ENCODE data around the gene UBE2G2.

UBE2G2 gene

DNA sequence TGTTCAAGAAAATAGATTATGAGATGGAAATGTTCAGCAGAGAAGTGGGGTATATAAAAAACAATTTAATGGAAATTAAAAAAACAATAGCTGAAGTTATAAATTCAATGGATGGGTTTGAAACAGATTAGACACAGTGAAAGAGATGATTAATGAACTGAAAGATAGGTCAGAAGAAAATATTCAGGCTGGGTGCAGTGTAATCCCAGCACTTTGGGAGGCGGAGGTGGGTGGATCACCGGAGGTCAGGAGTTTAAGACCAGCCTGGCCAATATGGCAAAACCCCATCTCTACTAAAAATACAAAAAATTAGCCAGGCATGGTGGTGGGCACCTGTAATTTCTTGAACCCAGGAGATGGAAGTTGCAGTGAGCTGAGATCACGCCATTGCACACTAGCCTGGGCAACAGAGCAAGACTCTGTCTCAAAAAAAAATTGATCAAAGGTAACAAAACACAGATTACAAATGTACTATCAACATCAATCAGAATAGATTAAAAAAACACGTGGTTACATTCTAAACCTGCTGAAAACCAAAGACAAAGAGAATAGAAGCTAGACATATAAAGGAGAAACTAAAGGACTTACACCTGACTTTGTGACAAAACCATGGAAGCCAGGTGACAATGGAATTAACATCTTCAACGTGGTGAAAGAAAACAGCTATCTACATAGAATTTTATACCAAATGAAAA lies 21.0 kb upstream of the UBE2G2 start:
- peaks cover 8% of the 10 kb centered on the region for H3K36me3 Mint-ChIP-seq
- H3K4me3 Mint-ChIP-seq = no peak overlapping the region
- peak overlapping the region; percentile 35 for H3K27ac Mint-ChIP-seq
- H3K9me3 Mint-ChIP-seq = peaks cover 11% of the 10 kb centered on the region
- H3K27me3 Mint-ChIP-seq = no peaks in the 10 kb centered on the region
- H3K4me1 Mint-ChIP-seq = peaks cover 7% of the 10 kb centered on the region

DNA sequence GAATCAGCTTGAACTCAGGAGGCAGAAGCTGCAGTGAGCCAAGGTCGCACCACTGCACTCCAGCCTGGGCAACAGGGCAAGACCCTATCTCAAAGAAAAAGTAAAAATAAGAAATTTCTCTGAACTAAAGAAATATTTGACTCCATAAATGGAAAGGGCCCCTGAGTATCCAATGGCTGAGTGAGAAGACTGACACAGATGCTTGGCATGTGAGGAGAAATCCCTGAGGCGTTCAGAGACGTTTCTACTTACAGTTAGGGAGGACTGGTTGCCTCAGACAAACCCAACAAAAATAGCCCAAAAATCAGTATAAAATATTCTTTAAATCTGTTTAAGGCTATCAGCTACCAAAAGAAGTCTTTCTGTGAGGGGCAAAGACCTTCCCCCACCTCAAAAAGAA lies 19.2 kb upstream of the UBE2G2 start:
- no peak overlapping the region for H3K4me3 Mint-ChIP-seq
- H3K27me3 Mint-ChIP-seq = no peaks in the 10 kb centered on the region
- H3K4me1 Mint-ChIP-seq = peaks cover 19% of the 10 kb centered on the region
- H3K27ac Mint-ChIP-seq = no peak overlapping the region
- H3K9me3 Mint-ChIP-seq = peaks cover 11% of the 10 kb centered on the region
- H3K36me3 Mint-ChIP-seq = peaks cover 6% of the 10 kb centered on the region

DNA sequence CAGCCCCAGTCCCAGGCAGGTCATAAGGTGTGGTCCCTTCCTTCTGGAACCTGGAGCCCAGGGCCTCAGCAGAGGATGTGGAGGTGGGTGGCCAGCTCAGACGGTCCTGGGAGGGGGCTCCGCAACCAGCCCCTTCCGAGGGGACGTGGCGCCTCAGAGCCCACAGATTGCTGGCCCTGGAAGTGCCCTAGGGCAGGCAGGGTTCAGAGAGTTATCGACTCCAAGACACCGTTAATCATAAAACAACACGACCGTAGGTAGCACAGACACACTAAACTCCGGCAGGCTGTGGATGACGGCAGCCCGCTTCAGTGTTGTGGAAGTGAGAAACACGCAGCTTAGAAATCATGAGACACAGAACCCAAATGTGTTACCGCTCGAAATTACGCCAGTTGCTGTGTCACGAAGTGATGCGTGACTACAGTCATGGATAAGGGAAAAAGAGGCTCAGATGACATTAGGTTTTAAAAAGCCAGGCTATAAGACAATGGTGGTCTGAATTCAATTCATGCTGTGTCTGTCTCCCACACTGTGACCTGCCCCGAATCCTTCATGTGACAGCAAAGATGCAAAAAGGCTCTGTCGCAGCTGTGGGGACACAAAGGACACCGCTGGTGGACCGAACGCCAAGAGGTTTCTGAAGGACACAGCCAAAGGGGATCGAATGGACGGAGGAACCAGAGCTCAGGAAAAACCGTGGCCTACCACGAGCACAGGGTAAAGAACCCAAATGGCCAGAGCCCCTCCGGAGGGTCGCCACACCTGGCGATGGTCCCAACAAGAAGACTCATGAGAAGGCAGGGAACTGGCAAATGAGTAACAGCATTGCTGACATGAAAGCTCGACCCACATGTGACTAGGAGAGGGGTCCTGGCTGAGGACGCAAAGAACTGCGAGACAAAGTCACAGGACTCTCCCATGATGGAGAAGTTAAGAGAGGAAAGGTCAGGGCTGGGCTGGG lies 17.9 kb upstream of the UBE2G2 start:
- Mint-ChIP-seq H3K4me1 (peaks cover 26% of the 10 kb centered on the region), H3K27ac (peak overlapping the region; percentile 41), H3K9me3 (peaks cover 11% of the 10 kb centered on the region), H3K36me3 (peaks cover 6% of the 10 kb centered on the region), H3K27me3 (no peaks in the 10 kb centered on the region), H3K4me3 (peak overlapping the region; percentile 65)

DNA sequence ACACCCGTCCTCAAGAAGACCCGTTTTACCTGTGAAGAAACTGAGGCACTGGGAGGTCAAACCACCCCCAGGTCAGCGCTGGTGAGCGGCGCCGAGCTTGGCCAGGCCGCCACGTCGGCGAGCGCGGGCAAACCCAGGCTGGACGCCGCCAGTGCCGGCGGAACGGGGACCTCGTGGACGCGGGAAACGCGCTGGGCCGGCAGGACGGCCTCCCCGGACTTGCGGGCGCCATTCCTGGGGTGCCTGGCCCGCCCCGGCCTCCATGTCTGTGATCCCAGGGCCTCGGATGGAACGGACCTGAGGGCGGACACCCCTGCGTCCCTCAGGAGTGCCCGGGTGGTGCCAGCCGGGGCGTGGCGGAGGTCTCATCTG lies 17.0 kb upstream of the UBE2G2 start:
- peaks cover 24% of the 10 kb centered on the region for H3K4me1 Mint-ChIP-seq
- H3K36me3 Mint-ChIP-seq = peaks cover 4% of the 10 kb centered on the region
- peak overlapping the region; percentile 8 for H3K27ac Mint-ChIP-seq
- peaks cover 8% of the 10 kb centered on the region for H3K9me3 Mint-ChIP-seq
- H3K27me3 Mint-ChIP-seq = no peaks in the 10 kb centered on the region
- peak overlapping the region; percentile 65 for H3K4me3 Mint-ChIP-seq

DNA sequence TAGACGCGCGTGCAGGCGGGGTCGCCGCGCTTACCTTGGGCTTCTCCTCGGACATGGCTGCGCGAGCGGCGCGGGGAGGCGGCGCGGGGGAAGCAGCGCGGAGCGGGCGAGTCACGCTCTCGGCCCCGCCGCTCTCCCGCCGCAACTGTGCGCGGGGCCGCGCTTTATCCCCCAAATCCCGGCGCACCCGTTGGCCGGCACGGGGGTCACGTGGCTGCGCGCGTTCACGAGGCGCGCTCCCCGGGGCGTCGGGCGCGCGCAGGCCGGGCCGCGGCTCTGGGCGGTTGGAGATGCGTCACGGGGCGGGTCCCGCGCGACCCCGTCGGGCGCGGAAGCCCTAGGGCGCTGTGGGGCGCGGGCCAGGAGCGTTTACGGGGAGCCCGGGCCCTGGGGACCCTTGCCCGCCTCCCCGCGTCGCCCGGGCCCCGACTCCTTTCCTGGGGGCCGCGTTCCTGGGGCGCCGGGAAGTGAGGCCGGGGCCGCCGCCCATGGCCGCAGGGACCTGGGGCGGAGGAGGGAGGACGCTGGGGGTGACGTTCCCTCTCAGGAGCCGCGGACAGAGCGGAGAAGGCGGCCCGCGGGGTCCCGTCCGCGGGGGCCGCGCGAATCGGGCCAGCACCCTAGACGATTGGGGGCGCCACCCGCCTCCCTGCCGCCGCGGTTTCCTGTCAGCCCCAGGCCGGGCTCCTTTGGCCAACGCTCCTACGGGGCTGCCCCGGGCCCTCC lies 16.5 kb upstream of the UBE2G2 start, which contains the start of gene SUMO3:
SUMO3 (minus strand) TSS at position 149 of the 726 bp plus-strand sequence; CDS start at position 55, 94 bp downstream.
- Mint-ChIP-seq H3K36me3 (no peaks in the 10 kb centered on the region), H3K27me3 (no peaks in the 10 kb centered on the region), H3K4me3 (peak within 1 kb of the TSS; percentile 65), H3K9me3 (peaks cover 5% of the 10 kb centered on the region), H3K4me1 (peaks cover 19% of the 10 kb centered on the region), H3K27ac (peak within 1 kb of the TSS; percentile 8)

DNA sequence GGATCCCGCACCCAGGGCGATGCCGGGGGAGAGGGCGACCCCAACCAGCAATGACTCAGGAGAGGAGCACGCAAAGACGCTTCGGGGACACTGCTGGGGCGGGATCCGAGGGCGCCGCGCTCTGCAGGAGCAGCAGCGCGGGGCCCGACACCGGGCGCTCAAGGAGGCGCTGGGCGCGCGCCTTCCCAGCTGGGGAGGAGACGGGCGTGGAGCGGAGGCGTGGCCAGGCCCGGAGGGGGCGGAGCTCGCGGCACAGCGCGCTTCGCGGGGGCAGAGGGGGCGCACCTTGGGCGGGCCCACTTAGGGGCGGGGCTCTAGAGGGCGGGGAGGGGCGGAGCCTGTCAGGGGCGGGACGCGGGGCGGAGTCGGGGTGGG lies 15.9 kb upstream of the UBE2G2 start:
- H3K9me3 Mint-ChIP-seq = peaks cover 4% of the 10 kb centered on the region
- no peaks in the 10 kb centered on the region for H3K36me3 Mint-ChIP-seq
- no peaks in the 10 kb centered on the region for H3K27me3 Mint-ChIP-seq
- H3K4me3 Mint-ChIP-seq = peak overlapping the region; percentile 54
- peaks cover 23% of the 10 kb centered on the region for H3K4me1 Mint-ChIP-seq
- H3K27ac Mint-ChIP-seq = no peak overlapping the region

DNA sequence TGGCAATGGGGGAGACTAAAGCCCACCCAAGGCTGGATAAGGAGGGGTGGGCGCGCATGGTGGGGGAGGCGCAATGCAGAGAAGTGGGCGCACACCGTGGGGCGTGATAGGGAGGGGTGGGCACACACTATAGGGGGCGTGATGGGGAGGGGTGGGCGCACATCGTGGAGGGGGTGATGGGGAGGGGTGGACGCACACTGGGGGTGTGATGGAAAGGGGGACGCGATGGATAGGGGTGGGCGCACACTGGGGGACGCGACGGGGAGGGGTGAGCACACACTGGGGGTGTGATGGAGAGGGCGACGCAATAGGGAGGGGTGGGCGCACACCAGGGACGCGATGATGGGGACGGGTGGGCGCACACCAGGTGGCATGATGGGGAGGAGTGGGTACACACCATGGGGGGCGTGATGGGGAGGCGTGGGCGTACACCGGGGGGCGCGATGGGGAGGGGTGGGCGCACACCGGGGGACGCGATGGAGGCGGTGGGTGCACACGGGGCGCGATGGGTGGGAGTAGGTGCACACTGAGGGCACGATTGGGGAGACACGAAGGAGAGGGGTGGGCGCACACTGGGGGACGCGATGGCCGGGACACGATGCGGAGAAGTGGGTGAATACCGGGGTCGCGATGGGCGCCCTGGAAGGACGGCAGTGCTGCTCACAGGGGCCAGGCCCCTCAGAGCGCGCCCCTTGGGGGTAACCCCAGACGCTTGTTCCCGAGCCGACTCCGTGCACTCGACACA lies 15.3 kb upstream of the UBE2G2 start:
- Mint-ChIP-seq H3K36me3 (no peaks in the 10 kb centered on the region), H3K27me3 (no peaks in the 10 kb centered on the region), H3K9me3 (no peaks in the 10 kb centered on the region), H3K4me3 (peak overlapping the region; percentile 75), H3K4me1 (peaks cover 23% of the 10 kb centered on the region), H3K27ac (no peak overlapping the region)

DNA sequence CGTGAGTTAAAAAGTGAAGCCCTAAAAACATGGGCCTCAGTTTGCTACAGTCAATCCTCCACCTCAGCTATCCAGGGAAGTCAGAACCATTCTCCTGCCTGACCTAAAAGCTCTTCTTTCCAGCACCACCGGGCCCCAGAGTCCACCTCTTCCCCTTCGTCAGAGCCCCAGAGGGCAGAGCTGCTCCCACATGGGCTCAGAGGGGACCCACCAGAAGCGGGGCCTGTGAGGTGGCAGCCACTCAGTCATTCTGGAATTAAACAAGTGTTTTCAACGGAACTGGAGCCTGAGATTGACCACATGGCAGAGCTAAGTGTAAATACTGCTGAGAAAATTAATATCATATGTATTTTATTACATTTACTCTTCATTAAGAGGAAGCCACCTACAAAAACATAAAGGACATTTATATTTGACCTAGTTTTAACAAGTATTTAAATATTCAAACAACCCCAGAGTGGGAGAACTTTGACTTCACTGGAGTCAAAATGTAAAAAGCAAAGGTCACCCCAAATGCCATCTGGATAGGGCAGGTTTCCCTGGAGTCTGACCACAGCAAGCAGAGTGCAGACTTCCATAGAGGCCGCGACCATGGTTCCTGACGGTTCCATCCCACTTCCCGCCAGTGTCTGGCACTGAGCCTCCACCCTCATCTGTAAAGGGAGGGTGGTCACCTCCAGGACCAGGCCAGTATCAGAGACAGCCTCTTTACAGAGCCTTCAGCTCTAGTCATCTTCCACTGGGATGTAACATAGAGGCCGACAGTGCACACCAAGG lies 14.4 kb upstream of the UBE2G2 start:
- H3K27ac Mint-ChIP-seq = peak overlapping the region; percentile 72
- peaks cover 31% of the 10 kb centered on the region for H3K4me1 Mint-ChIP-seq
- H3K27me3 Mint-ChIP-seq = no peaks in the 10 kb centered on the region
- H3K4me3 Mint-ChIP-seq = peak overlapping the region; percentile 75
- no peaks in the 10 kb centered on the region for H3K9me3 Mint-ChIP-seq
- peaks cover 1% of the 10 kb centered on the region for H3K36me3 Mint-ChIP-seq

DNA sequence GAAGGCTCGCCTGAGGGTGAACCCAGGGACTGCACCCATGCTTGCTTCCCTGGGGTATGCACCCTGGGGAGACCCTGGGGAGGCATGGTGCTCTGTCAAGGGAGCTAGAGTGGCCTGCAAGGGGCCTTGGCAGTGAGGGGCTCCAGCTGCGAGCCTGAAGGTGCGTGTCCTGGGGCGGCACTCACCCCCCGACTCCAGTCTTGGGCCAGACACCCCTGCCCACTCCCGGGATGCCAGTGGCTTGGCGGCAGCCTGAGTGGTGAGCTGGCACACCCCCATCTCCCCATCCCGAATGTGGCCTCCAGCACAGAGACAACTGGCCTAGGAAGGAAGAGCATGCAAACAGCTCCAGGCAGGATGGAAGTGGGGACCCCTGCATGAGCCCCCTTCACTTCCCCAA lies 13.6 kb upstream of the UBE2G2 start:
- Mint-ChIP-seq H3K9me3 (no peaks in the 10 kb centered on the region), H3K4me1 (peaks cover 38% of the 10 kb centered on the region), H3K27ac (no peak overlapping the region), H3K27me3 (no peaks in the 10 kb centered on the region), H3K36me3 (peaks cover 4% of the 10 kb centered on the region), H3K4me3 (no peak overlapping the region)

DNA sequence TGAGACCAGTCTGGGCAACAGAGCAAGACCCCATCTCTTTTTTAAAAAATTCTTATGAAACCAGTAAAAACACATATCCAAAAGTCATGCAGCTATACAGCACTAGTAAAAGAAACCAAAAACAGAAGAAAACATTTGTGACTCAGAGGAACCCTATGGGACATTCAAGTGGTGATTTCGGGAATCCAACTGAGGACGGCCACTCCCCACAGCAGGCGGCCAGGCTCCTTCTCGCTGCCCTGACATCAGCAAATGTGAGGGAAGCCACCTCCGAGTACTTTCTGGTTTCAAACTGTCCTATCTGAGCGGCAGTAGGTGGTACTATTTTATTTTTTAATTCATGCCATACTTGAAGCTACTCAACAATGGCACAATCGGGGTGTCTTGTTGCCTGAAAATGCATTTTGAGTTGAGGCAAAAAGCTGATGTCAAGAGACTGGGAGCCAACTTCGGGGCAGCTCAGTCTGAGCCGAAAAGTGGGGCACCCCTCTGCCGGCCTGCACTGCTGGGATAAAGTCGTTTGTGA lies 12.9 kb upstream of the UBE2G2 start:
- Mint-ChIP-seq H3K27me3 (no peaks in the 10 kb centered on the region), H3K36me3 (peaks cover 4% of the 10 kb centered on the region), H3K27ac (no peak overlapping the region), H3K4me3 (no peak overlapping the region), H3K4me1 (peaks cover 38% of the 10 kb centered on the region), H3K9me3 (no peaks in the 10 kb centered on the region)

DNA sequence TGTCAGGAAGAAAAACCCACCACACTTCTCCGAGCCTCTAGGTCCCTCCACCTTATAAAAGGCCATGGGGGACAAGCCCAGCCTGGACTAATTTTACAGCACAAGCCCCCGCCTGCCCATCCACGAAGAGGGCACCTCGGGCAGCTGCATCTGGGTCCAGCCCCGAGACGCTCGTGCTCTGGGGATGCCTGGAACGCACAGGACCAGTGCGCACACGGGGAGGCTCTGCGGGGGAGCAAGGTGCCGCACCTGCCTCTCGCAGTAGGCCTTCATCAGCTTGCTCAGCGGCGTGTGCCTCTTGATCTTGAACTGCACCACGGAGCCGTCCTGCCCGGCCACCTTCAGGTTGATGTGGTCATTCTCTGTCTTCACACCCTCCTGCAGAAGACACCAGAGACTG lies 12.1 kb upstream of the UBE2G2 start:
- peak overlapping the region; percentile 68 for H3K27ac Mint-ChIP-seq
- H3K36me3 Mint-ChIP-seq = peaks cover 6% of the 10 kb centered on the region
- no peaks in the 10 kb centered on the region for H3K9me3 Mint-ChIP-seq
- H3K4me1 Mint-ChIP-seq = peaks cover 38% of the 10 kb centered on the region
- no peak overlapping the region for H3K4me3 Mint-ChIP-seq
- no peaks in the 10 kb centered on the region for H3K27me3 Mint-ChIP-seq

DNA sequence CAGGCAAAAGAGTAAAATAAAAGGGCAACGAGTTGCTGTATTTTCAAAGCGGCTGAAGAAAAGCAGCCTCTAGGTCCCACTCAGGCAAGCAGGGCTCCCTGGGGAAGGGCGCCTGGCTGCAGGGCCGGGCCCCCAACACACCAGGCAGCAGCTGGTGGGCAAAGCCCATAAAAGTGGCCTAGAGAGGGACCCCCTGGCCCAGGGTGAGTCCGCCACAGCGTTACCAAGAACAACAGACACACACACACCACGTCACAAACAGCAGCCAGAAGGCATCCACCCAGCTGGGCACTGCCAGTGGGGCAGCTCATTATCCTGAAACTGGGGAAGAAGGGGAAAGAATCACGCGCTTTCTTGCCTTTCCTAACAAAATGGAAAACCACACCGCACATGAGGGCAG lies 11.5 kb upstream of the UBE2G2 start:
- Mint-ChIP-seq H3K27me3 (no peaks in the 10 kb centered on the region), H3K9me3 (no peaks in the 10 kb centered on the region), H3K4me1 (peaks cover 38% of the 10 kb centered on the region), H3K36me3 (peaks cover 6% of the 10 kb centered on the region), H3K27ac (peak overlapping the region; percentile 62), H3K4me3 (no peak overlapping the region)

DNA sequence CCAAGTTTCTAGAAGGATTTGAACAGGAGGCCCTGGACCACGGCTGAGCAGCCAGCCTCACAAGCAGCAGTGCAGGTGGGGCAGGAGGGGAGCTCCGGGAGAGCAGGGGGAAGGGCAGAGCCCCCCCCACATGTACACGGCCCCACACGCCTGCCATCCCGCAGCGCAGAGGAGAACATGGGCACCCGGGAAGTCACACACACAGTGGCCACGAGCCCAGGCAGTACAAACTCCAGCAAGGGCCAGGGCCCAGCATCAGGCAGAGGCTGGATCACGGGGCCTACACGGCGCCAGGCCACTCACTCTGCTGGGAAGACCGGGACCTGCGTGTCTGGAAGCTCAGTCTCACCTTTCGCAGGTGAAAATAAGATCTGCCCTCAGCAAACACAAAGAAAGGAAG lies 11.0 kb upstream of the UBE2G2 start:
- Mint-ChIP-seq H3K4me1 (peaks cover 38% of the 10 kb centered on the region), H3K36me3 (peaks cover 6% of the 10 kb centered on the region), H3K9me3 (no peaks in the 10 kb centered on the region), H3K27ac (no peak overlapping the region), H3K27me3 (no peaks in the 10 kb centered on the region), H3K4me3 (no peak overlapping the region)

DNA sequence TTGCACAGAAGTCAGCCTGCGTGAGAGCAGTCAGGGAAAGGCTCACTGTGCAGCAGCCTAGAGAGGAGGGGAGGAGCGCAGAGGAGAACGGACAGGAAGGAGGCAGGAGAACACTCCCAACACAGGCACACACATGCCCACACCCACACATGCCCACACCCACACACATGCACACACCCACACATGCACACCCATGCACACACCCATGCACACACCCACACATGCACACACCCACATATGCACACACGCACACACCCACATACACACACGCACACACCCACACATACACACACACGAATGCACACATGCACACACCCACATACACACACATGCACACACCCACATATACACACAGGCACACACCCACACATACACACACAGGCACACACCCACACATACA lies 9.2 kb upstream of the UBE2G2 start:
- Mint-ChIP-seq H3K27ac (peak overlapping the region; percentile 77), H3K9me3 (no peaks in the 10 kb centered on the region), H3K36me3 (peaks cover 8% of the 10 kb centered on the region), H3K4me1 (peaks cover 26% of the 10 kb centered on the region), H3K27me3 (no peaks in the 10 kb centered on the region), H3K4me3 (no peak overlapping the region)

Data from activated naive CD4-positive, alpha-beta T cell treated with anti-CD3 and anti-CD28 coated beads, Interleukin-2, amount 50 U/mL, for 24 hours (primary cell).